NCI-H510A (cell line): ENCODE measurements around the gene MEIS1.

Experiments
- DNase-seq: peaks from one replicate; lab custom pipeline; 2025; lab: John Stamatoyannopoulos, UW

Gene MEIS1

GRCh38 chr2:66443979-66444861 lies 9.3 kb downstream of the MEIS1 start:
- DNase-seq = no peak

GRCh38 chr2:66445076-66445924 lies 10.4 kb downstream of the MEIS1 start:
- no peak for DNase-seq

GRCh38 chr2:66445925-66446871 lies 11.3 kb downstream of the MEIS1 start:
- no peak for DNase-seq

- no peak for DNase-seq
Measured at GRCh38 chr2:66446941-66447340, 12.0 kb downstream of the MEIS1 start.

- no peak for DNase-seq
Measured at GRCh38 chr2:66447677-66448076, 12.8 kb downstream of the MEIS1 start.

- no peak for DNase-seq
Measured at GRCh38 chr2:66448136-66448991, 13.4 kb downstream of the MEIS1 start.

DNA sequence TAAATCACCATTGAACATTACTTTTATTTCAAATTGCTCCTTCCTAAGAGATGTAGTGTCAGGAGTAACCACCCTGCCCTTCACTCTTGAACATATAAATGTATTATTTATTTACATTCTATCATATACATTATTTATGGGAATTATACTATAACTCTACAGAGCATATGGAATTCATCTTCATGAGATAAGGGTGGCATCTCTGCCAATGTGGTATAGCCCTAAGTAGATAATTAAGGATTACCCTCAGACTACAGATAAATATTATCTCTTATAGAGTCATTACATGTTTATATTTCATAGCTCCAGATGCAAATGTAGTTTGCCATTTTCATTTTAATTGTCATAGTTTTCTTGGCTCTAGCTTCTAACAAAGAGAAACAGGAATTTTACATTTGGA lies 17.3 kb downstream of the MEIS1 start:
- DNase-seq = no peak

- no peak for DNase-seq
Measured at GRCh38 chr2:66452917-66453316, 18.0 kb downstream of the MEIS1 start.

DNA sequence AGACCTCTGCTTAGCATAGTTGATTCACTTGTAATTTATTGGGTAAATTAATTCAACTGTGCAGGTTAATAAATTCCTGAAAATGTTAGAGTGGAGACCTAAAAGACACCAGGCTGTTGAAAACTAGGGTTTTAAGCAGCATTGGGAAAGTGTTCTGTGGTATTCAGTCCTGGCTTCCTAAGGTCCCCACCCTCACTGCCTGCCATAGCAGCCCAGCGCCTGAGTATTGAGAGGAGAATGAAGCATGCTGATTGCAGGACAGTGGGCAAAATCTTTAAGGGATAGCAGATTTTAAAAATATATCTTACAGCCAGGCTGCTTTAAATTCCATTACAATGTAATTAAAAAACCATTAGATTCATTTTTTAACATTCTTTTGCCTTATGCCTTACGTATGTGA lies 20.6 kb downstream of the MEIS1 start:
- DNase-seq = no peak

DNA sequence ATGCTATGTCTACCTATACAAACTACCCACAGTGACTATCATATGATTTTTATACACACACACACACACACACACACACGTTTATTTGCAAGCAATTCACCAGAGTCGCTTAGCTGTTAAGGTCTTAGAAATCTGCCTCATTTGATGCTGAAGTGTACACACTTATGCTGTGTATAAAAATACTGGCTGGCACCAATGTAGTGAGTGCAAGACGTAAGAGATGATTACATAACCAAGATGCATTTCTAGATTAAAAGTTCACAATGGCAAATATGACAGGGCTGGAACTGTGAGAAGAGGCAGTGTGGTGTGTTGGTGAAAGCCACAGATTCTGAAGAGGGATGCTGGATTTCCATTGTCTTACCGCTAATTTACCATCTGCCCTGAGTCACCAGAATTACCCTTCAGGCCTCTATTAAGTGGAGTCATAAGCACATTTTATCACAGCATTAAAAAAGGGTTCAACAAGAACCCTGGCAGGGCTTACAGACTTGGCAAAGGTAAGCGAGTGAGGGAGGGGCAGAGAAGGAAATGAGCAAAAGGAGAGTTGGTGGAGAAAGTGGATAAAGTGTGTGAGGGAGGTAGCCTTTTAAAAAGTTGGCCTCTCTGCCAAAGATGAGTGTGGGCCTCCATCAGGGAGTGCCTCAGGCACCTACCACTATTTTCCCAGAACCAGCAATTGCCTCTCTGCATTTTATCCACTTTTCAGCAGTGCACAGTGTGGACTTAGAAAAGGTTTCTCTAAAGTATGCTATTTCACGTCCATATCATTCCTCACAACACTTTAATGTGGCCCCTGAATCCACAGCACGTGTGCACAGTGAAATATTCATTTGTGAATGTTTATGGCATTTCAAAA lies 21.5 kb downstream of the MEIS1 start:
- no peak for DNase-seq

DNA sequence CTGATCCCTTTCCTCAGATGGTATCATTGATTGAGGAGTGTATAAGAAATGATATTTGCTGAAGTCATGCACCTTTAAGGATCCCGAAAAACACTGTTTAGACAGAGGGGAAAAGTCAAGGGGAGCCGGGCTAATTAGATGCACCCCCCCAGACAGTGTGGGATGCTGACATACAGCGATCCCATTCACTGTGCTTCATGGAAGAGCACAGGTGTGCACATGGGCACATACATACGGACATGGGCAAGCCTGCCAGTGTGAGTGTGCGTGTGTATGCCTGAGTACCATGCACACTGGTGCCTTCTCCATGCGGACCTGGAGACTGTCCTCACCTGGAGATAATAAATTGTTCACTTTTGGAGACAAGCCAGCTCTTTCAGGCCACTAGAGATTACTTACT lies 22.6 kb downstream of the MEIS1 start:
- no peak for DNase-seq

DNA sequence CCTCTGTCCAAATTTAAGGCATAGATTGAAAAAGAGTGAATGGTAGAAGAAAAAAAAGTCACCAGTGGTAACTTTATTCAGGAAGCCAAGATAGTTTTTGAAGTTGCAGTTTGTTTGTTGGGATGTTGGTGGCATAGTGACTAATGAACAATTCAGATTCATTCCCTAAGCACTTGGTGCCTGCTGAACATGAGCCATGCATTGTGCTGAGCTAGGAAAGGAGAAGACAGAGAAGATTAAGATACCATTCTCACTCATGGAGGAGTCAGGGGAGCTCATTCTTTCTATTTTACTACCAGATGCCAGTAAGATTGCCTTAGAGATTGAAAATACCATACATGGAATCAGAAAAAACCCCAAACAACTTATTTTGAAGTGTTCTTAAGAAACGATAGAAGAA lies 25.1 kb downstream of the MEIS1 start:
- DNase-seq = no peak

GRCh38 chr2:66461001-66461663 lies 26.2 kb downstream of the MEIS1 start:
- DNase-seq = no peak

GRCh38 chr2:66461664-66462500 lies 27.0 kb downstream of the MEIS1 start:
- no peak for DNase-seq

- no peak for DNase-seq
Measured at GRCh38 chr2:66462501-66462825, 27.5 kb downstream of the MEIS1 start.

GRCh38 chr2:66463206-66463755 lies 28.4 kb downstream of the MEIS1 start:
- no peak for DNase-seq

GRCh38 chr2:66464930-66465637 lies 30.2 kb downstream of the MEIS1 start:
- DNase-seq = no peak

GRCh38 chr2:66466433-66466832 lies 31.5 kb downstream of the MEIS1 start:
- no peak for DNase-seq
